ENCODE data around the gene BRDT.

DNA sequence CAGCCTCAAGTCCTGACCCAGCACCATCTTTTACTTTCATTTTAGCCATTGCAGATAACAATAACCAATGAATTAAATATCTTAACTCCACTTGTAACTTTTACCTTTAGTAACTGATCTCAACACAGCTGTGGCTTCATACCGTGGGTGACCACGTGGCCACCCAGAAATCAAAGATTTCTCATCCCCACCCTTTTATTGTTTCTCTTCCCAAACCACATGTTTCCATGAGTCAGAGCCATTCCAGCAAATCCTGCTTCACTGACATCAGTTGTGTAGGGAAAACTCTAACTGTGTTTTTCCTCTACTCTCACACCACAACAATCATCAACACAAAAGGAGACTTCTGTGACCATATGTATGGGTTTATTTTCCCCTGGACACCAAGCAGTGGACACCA lies 25.1 kb upstream of the BRDT start:
- TF ChIP-seq, protein P1, sequence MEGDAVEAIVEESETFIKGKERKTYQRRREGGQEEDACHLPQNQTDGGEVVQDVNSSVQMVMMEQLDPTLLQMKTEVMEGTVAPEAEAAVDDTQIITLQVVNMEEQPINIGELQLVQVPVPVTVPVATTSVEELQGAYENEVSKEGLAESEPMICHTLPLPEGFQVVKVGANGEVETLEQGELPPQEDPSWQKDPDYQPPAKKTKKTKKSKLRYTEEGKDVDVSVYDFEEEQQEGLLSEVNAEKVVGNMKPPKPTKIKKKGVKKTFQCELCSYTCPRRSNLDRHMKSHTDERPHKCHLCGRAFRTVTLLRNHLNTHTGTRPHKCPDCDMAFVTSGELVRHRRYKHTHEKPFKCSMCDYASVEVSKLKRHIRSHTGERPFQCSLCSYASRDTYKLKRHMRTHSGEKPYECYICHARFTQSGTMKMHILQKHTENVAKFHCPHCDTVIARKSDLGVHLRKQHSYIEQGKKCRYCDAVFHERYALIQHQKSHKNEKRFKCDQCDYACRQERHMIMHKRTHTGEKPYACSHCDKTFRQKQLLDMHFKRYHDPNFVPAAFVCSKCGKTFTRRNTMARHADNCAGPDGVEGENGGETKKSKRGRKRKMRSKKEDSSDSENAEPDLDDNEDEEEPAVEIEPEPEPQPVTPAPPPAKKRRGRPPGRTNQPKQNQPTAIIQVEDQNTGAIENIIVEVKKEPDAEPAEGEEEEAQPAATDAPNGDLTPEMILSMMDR (IDR thresholded peaks at IDR 0.05), result no peak
- no peak for TF ChIP-seq POLR2A (IDR thresholded peaks at IDR 0.05)

Data from stomach (tissue), 4 donors.